HEK293 (cell line): ENCODE measurements around the gene PLCG2.
A peak's percentile ranks its signal among the peaks of the same experiment; 100 is the strongest.

ENCODE experiments used
- CTCF ChIA-PET: fragments of 350-600 bp; formaldehyde crosslinking; extraction: SDS; loops from one replicate; lab custom pipeline; 2021; ENCODE audit warnings: antibody characterized with exemption; lab: Yijun Ruan, JAX
- POLR2A ChIA-PET: fragments of 300-600 bp; formaldehyde crosslinking; extraction: SDS; loops from one replicate; lab custom pipeline; 2020; ENCODE audit warnings: antibody characterized with exemption, inconsistent platforms; lab: Yijun Ruan, JAX
- H3K27ac ChIP-seq: fragments of 200-500 bp; sonication (Bioruptor generic); 2 replicates; pipeline ENCODE4 v1.5.1; 2014; ENCODE audit warnings: low read depth, low read length, control low read depth, inconsistent platforms; ENCODE audit errors: extremely low read depth
- H3K36me3 ChIP-seq, 2 experiments: fragments of 200-500 bp in 1 of 2; sonication (Bioruptor generic) in 1 of 2; 1 replicate in 1 of 2; 2 replicates in 1 of 2; pipeline ENCODE4 v1.5.1; 2014 to 2017; ENCODE audit warnings: inconsistent platforms in 2 of 2, low read length in 2 of 2; ENCODE audit not compliant: control insufficient read depth in 2 of 2, insufficient read depth in 1 of 2
- H3K4me1 ChIP-seq: fragments of 200-500 bp; sonication (Bioruptor generic); 2 replicates; pipeline ENCODE4 v1.5.1; 2014; ENCODE audit warnings: mild to moderate bottlenecking, low read length, inconsistent platforms; ENCODE audit not compliant: control insufficient read depth, insufficient read depth
- H3K4me3 ChIP-seq: 2 replicates; pipeline ENCODE4 v1.5.1; 2011; ENCODE audit warnings: low read depth, mild to moderate bottlenecking, control low read depth, low read length, moderate library complexity
- H3K9me3 ChIP-seq: fragments of 200-500 bp; sonication (Bioruptor generic); 2 replicates; pipeline ENCODE4 v1.5.1; 2014; ENCODE audit warnings: low read depth, low read length, inconsistent platforms; ENCODE audit not compliant: control insufficient read depth, insufficient read depth
- EGR2 ChIP-seq: fragments of 450-650 bp; formaldehyde crosslinking; IDR thresholded peaks from 2 replicates; pipeline ENCODE4 v1.5.1; 2016; ENCODE audit warnings: low read depth, missing biosample characterization, missing genetic modification characterization
- HOXD13 ChIP-seq: sonication (generic); formaldehyde crosslinking; IDR thresholded peaks from 2 replicates; pipeline ENCODE4 v1.8.0; 2022; ENCODE audit warnings: missing genetic modification reagents, borderline replicate concordance
- SCRT2 ChIP-seq: fragments of 450-650 bp; formaldehyde crosslinking; IDR thresholded peaks from 2 replicates; pipeline ENCODE4 v1.5.1; 2016; ENCODE audit warnings: missing biosample characterization, missing genetic modification characterization
- YY1 ChIP-seq: fragments of 450-650 bp; formaldehyde crosslinking; IDR thresholded peaks from 2 replicates; pipeline ENCODE4 v1.5.1; 2018; ENCODE audit warnings: missing biosample characterization, missing genetic modification characterization
- ZEB2 ChIP-seq: fragments of 450-650 bp; formaldehyde crosslinking; IDR thresholded peaks from 2 replicates; pipeline ENCODE4 v1.5.1; 2016; ENCODE audit warnings: missing biosample characterization, missing genetic modification characterization
- ZFHX2 ChIP-seq: fragments of 450-650 bp; formaldehyde crosslinking; conservative IDR thresholded peaks from 2 replicates; pipeline ENCODE4 v1.5.1; 2016; ENCODE audit warnings: missing biosample characterization, missing genetic modification characterization
- ZNF114 ChIP-seq: fragments of 450-650 bp; formaldehyde crosslinking; IDR thresholded peaks from 2 replicates; pipeline ENCODE4 v1.5.0; 2017; ENCODE audit warnings: missing biosample characterization, missing genetic modification characterization
- ZNF121 ChIP-seq: fragments of 450-650 bp; formaldehyde crosslinking; IDR thresholded peaks from 2 replicates; pipeline ENCODE4 v1.5.1; 2016; ENCODE audit warnings: missing biosample characterization, missing genetic modification characterization
- ZNF169 ChIP-seq: fragments of 450-650 bp; formaldehyde crosslinking; IDR thresholded peaks from 2 replicates; pipeline ENCODE4 v1.5.1; 2016; ENCODE audit warnings: missing biosample characterization, missing genetic modification characterization
- ZNF354C ChIP-seq: fragments of 450-650 bp; formaldehyde crosslinking; IDR thresholded peaks from 2 replicates; pipeline ENCODE4 v1.5.1; 2016; ENCODE audit warnings: missing biosample characterization, missing genetic modification characterization, low read depth, borderline replicate concordance
- ZNF37A ChIP-seq: fragments of 450-650 bp; IDR thresholded peaks from 2 replicates; pipeline ENCODE4 v1.5.1; 2018; ENCODE audit warnings: missing biosample characterization, missing genetic modification characterization
- ZNF501 ChIP-seq: fragments of 450-650 bp; formaldehyde crosslinking; IDR thresholded peaks from 2 replicates; pipeline ENCODE4 v1.5.1; 2016; ENCODE audit warnings: missing biosample characterization, missing genetic modification characterization
- ZNF621 ChIP-seq: fragments of 450-650 bp; formaldehyde crosslinking; IDR thresholded peaks from 2 replicates; pipeline ENCODE4 v1.5.1; 2017; ENCODE audit warnings: missing biosample characterization, missing genetic modification characterization
- ZNF701 ChIP-seq: fragments of 450-650 bp; formaldehyde crosslinking; IDR thresholded peaks from 2 replicates; pipeline ENCODE4 v1.5.1; 2016; ENCODE audit warnings: missing biosample characterization, missing genetic modification characterization
- ZNF791 ChIP-seq: fragments of 450-650 bp; formaldehyde crosslinking; IDR thresholded peaks from 2 replicates; pipeline ENCODE4 v1.5.1; 2016; ENCODE audit warnings: missing biosample characterization, missing genetic modification characterization
- TF ChIP-seq, protein P1 (sequence below): fragments of 450-650 bp; formaldehyde crosslinking; IDR thresholded peaks from 2 replicates; pipeline ENCODE4 v1.5.1; 2017; ENCODE audit warnings: missing biosample characterization, missing genetic modification characterization
- TF ChIP-seq, protein P2 (sequence below): fragments of 450-650 bp; formaldehyde crosslinking; IDR thresholded peaks from 2 replicates; pipeline ENCODE4 v1.5.1; 2017; ENCODE audit warnings: missing biosample characterization, mild to moderate bottlenecking, missing genetic modification characterization, moderate library complexity
- TF ChIP-seq, protein P3 (sequence below): fragments of 450-650 bp; formaldehyde crosslinking; optimal IDR thresholded peaks from 2 replicates; pipeline ENCODE3; 2016; ENCODE audit warnings: missing biosample characterization, mild to moderate bottlenecking, missing genetic modification characterization
- TF ChIP-seq, protein P4 (sequence below): fragments of 450-650 bp; formaldehyde crosslinking; IDR thresholded peaks from 2 replicates; pipeline ENCODE4 v1.5.1; 2016; ENCODE audit warnings: missing biosample characterization, missing genetic modification characterization, borderline replicate concordance
- TF ChIP-seq, protein P5 (sequence below): fragments of 450-650 bp; formaldehyde crosslinking; IDR thresholded peaks from 2 replicates; pipeline ENCODE4 v1.5.1; 2016; ENCODE audit warnings: missing biosample characterization, missing genetic modification characterization
- TF ChIP-seq, protein P6 (sequence below): fragments of 450-650 bp; IDR thresholded peaks from 2 replicates; pipeline ENCODE4 v1.5.1; 2018; ENCODE audit warnings: missing biosample characterization, mild to moderate bottlenecking, missing genetic modification characterization
- TF ChIP-seq, protein P7 (sequence below): fragments of 450-650 bp; formaldehyde crosslinking; IDR thresholded peaks from 2 replicates; pipeline ENCODE4 v1.5.1; 2016; ENCODE audit warnings: missing biosample characterization, missing genetic modification characterization

Gene PLCG2

DNA sequence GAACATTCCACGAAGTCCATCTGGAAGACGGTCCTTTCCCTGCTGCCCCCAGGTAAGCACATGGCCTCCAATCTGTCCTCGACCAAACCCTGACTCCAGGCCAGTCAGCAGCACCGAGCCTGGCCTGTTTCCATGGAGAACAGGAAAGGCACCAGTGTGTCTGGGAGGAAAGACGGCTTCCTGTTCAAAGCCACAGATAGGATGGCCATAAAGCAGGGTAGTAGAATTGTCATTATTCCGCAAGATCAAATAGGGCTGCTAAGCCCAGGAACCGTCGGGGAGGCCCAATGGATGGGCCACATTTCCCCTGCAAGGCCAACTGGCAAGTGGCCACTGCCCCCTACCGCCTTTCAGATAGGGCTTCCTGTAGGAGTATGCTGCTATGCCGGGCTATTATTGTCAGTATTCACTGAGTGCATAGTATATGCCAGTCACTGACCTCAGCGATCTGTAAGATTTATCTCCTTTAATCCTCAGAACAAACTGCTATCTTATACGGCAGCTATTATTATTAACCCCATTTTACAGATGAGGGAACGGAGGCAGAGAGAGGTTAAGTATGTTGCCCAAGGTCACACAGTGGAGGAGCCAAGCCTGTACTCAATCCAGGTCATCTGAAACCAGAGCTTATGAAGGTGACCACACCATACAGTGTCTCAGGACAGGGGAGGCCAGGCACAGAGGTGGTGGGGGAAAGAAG lies 23.0 kb upstream of the PLCG2 start:
- ChIA-PET POLR2A (no interaction called here), CTCF (interaction anchor here (0.9 kb wide), 1 partner anchor 86 kb away, joined by 3 read pairs; no protein-coding TSS in a partner anchor)
- H3K4me1 ChIP-seq = no peaks in the 10 kb centered on the region
- H3K9me3 ChIP-seq = no peaks in the 10 kb centered on the region
- H3K36me3 ChIP-seq = no peaks in the 10 kb centered on the region
- H3K27ac ChIP-seq = no peak overlapping the region
- TF ChIP-seq, protein P1, sequence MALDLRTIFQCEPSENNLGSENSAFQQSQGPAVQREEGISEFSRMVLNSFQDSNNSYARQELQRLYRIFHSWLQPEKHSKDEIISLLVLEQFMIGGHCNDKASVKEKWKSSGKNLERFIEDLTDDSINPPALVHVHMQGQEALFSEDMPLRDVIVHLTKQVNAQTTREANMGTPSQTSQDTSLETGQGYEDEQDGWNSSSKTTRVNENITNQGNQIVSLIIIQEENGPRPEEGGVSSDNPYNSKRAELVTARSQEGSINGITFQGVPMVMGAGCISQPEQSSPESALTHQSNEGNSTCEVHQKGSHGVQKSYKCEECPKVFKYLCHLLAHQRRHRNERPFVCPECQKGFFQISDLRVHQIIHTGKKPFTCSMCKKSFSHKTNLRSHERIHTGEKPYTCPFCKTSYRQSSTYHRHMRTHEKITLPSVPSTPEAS = no peak
- no peak for TF ChIP-seq ZNF701
- TF ChIP-seq ZEB2 = no peak
- no peak for TF ChIP-seq ZNF354C (tag by site-specific recombination)
- no peak for TF ChIP-seq HOXD13
- no peak for TF ChIP-seq EGR2 (tag by site-specific recombination)
- TF ChIP-seq ZNF791 (tag by site-specific recombination) = no peak
- no peak for TF ChIP-seq ZNF121 (tag by site-specific recombination)
- TF ChIP-seq, protein P2, sequence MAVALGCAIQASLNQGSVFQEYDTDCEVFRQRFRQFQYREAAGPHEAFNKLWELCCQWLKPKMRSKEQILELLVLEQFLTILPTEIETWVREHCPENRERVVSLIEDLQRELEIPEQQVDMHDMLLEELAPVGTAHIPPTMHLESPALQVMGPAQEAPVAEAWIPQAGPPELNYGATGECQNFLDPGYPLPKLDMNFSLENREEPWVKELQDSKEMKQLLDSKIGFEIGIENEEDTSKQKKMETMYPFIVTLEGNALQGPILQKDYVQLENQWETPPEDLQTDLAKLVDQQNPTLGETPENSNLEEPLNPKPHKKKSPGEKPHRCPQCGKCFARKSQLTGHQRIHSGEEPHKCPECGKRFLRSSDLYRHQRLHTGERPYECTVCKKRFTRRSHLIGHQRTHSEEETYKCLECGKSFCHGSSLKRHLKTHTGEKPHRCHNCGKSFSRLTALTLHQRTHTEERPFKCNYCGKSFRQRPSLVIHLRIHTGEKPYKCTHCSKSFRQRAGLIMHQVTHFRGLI (tag by site-specific recombination) = no peak
- no peak for TF ChIP-seq ZNF169
- TF ChIP-seq, protein P3, sequence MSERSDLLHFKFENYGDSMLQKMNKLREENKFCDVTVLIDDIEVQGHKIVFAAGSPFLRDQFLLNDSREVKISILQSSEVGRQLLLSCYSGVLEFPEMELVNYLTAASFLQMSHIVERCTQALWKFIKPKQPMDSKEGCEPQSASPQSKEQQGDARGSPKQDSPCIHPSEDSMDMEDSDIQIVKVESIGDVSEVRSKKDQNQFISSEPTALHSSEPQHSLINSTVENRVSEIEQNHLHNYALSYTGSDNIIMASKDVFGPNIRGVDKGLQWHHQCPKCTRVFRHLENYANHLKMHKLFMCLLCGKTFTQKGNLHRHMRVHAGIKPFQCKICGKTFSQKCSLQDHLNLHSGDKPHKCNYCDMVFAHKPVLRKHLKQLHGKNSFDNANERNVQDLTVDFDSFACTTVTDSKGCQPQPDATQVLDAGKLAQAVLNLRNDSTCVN (tag by site-specific recombination) = no peak
- TF ChIP-seq ZNF37A (tag by site-specific recombination) = no peak
- no peak overlapping the region for H3K4me3 ChIP-seq

DNA sequence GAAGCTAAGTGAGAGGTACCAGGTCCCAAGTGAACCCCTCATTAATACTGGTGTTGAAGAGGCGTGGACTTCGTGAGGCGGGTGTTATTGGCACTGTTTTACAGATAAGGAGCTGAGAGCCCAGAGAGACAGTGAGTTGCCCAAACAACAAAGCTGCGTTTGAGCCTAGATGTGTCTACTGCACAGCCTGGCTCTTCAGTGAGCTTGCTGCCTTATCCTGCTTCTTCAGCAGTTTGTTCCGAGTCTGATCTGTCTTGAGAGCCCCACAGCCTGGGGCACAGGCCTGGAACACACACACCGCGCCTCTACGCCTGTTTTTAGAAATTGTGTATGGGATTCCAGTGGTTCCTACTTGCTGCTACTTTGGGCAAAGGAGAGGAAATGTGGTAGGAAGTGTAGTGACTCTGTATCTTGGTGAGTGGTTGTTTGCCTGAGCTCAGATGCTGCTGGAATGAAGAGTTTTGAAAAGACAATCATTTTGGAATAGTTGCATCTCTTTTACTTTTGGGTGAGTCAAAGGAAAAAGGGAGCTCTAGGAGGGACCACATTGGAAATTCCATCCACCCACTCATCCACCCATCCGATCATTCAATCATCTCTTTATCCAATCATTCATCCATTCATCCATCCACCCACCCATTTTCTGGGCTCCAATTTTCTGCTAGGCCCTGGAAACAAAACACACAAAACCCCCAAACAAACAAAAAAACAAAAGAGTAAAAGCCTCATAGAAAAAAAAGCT lies 22.3 kb upstream of the PLCG2 start:
- no peak overlapping the region for H3K27ac ChIP-seq
- POLR2A ChIA-PET = no interaction called here
- TF ChIP-seq, protein P4, sequence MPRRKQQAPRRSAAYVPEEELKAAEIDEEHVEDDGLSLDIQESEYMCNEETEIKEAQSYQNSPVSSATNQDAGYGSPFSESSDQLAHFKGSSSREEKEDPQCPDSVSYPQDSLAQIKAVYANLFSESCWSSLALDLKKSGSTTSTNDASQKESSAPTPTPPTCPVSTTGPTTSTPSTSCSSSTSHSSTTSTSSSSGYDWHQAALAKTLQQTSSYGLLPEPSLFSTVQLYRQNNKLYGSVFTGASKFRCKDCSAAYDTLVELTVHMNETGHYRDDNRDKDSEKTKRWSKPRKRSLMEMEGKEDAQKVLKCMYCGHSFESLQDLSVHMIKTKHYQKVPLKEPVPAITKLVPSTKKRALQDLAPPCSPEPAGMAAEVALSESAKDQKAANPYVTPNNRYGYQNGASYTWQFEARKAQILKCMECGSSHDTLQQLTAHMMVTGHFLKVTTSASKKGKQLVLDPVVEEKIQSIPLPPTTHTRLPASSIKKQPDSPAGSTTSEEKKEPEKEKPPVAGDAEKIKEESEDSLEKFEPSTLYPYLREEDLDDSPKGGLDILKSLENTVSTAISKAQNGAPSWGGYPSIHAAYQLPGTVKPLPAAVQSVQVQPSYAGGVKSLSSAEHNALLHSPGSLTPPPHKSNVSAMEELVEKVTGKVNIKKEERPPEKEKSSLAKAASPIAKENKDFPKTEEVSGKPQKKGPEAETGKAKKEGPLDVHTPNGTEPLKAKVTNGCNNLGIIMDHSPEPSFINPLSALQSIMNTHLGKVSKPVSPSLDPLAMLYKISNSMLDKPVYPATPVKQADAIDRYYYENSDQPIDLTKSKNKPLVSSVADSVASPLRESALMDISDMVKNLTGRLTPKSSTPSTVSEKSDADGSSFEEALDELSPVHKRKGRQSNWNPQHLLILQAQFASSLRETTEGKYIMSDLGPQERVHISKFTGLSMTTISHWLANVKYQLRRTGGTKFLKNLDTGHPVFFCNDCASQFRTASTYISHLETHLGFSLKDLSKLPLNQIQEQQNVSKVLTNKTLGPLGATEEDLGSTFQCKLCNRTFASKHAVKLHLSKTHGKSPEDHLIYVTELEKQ (tag by site-specific recombination) = no peak
- TF ChIP-seq SCRT2 (tag by site-specific recombination) (no peak), EGR2 (tag by site-specific recombination) (peak; percentile 69), ZNF114 (tag by site-specific recombination) (no peak), ZFHX2 (tag by site-specific recombination) (peak; percentile 47), YY1 (tag by site-specific recombination) (no peak), ZNF621 (tag by site-specific recombination) (no peak), ZNF501 (no peak)
- TF ChIP-seq, protein P5, sequence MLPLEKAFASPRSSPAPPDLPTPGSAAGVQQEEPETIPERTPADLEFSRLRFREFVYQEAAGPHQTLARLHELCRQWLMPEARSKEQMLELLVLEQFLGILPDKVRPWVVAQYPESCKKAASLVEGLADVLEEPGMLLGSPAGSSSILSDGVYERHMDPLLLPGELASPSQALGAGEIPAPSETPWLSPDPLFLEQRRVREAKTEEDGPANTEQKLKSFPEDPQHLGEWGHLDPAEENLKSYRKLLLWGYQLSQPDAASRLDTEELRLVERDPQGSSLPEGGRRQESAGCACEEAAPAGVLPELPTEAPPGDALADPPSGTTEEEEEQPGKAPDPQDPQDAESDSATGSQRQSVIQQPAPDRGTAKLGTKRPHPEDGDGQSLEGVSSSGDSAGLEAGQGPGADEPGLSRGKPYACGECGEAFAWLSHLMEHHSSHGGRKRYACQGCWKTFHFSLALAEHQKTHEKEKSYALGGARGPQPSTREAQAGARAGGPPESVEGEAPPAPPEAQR = no peak
- TF ChIP-seq, protein P6, sequence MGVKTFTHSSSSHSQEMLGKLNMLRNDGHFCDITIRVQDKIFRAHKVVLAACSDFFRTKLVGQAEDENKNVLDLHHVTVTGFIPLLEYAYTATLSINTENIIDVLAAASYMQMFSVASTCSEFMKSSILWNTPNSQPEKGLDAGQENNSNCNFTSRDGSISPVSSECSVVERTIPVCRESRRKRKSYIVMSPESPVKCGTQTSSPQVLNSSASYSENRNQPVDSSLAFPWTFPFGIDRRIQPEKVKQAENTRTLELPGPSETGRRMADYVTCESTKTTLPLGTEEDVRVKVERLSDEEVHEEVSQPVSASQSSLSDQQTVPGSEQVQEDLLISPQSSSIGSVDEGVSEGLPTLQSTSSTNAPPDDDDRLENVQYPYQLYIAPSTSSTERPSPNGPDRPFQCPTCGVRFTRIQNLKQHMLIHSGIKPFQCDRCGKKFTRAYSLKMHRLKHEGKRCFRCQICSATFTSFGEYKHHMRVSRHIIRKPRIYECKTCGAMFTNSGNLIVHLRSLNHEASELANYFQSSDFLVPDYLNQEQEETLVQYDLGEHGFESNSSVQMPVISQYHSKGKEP (tag by site-specific recombination) = no peak
- TF ChIP-seq, protein P7, sequence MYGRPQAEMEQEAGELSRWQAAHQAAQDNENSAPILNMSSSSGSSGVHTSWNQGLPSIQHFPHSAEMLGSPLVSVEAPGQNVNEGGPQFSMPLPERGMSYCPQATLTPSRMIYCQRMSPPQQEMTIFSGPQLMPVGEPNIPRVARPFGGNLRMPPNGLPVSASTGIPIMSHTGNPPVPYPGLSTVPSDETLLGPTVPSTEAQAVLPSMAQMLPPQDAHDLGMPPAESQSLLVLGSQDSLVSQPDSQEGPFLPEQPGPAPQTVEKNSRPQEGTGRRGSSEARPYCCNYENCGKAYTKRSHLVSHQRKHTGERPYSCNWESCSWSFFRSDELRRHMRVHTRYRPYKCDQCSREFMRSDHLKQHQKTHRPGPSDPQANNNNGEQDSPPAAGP (tag by site-specific recombination) = no peak

More for the DNA sequence above, 22.3 kb upstream of the PLCG2 start:
- H3K9me3 ChIP-seq = no peaks in the 10 kb centered on the region
- H3K4me3 ChIP-seq = no peak overlapping the region
- CTCF ChIA-PET = interaction anchor here (0.9 to 1.5 kb wide), 2 partner anchors 14 to 86 kb away, joined by 3 read pairs; no protein-coding TSS in a partner anchor
- no peaks in the 10 kb centered on the region for H3K4me1 ChIP-seq
- no peaks in the 10 kb centered on the region for H3K36me3 ChIP-seq
